Spleen (tissue), 11 donors: ENCODE measurements around the gene FUT4. TPM values are rescaled to one million over a fixed set of nuclear protein-coding genes. Genes with fewer than 3 reads are reported as not detected.
"Not testable (repeated sequence)": the region's sequence is repeated elsewhere in the genome, so short reads cannot be mapped to it uniquely, and the experiment has no call there.

Experiments used
- DNase-seq: peaks from one replicate; pipeline ENCODE4 v3.0.0-alpha.2; 2020
- H3K27ac ChIP-seq, 8 donors: fragments of 200-600 bp; sonication (generic) in 7 of 8; 1 replicate in 4 of 8; 2 replicates in 4 of 8; pipeline versions ENCODE4 v1.5.0 to v1.8.0; 2016 to 2021; ENCODE audit warnings: inconsistent platforms in 4 of 8, mild to moderate bottlenecking in 4 of 8, moderate library complexity in 1 of 8
- H3K27me3 ChIP-seq, 7 donors: fragments of 200-600 bp; sonication (generic) in 6 of 7; replicated peaks in 1 of 7; 1 replicate in 4 of 7; 2 replicates in 3 of 7; pipeline versions ENCODE4 v1.5.0 to v1.8.0; 2016 to 2021; ENCODE audit warnings: inconsistent platforms in 3 of 7, mild to moderate bottlenecking in 1 of 7
- H3K36me3 ChIP-seq, 6 donors: fragments of 200-600 bp; sonication (generic) in 5 of 6; 1 replicate in 4 of 6; 2 replicates in 2 of 6; pipeline versions ENCODE4 v1.5.0 to v1.8.0; 2016 to 2021; ENCODE audit warnings: inconsistent platforms in 2 of 6
- H3K4me1 ChIP-seq, 6 donors: fragments of 200-600 bp; sonication (generic) in 5 of 6; 1 replicate in 3 of 6; 2 replicates in 3 of 6; pipeline versions ENCODE4 v1.5.0 to v1.8.0; 2016 to 2021; ENCODE audit warnings: inconsistent platforms in 3 of 6
- H3K4me3 ChIP-seq, 8 donors: fragments of 200-600 bp; sonication (generic) in 7 of 8; 1 replicate in 4 of 8; 2 replicates in 4 of 8; pipeline versions ENCODE4 v1.5.0 to v1.8.0; 2016 to 2021; ENCODE audit warnings: inconsistent platforms in 4 of 8, mild to moderate bottlenecking in 4 of 8, moderate library complexity in 2 of 8
- H3K9me3 ChIP-seq, 8 donors: fragments of 200-600 bp; sonication (generic) in 7 of 8; 1 replicate in 4 of 8; 2 replicates in 4 of 8; pipeline versions ENCODE4 v1.5.0 to v1.8.0; 2016 to 2021; ENCODE audit warnings: inconsistent platforms in 4 of 8
- POLR2A ChIP-seq, 3 donors: fragments of 450-650 bp; IDR thresholded peaks; one replicate each; pipeline ENCODE4 v1.5.1; 2017; ENCODE audit warnings: antibody characterized with exemption in 3 of 3, mild to moderate bottlenecking in 1 of 3
- POLR2AphosphoS5 ChIP-seq, 3 donors: sonication (generic); formaldehyde crosslinking; IDR thresholded peaks; one replicate each; pipeline ENCODE4 v1.5.1; 2017; ENCODE audit warnings: antibody characterized with exemption in 3 of 3
- WGBS, 5 donors: extraction: QIAGEN DNeasy Blood & Tissue Kit in 3 of 5; methylation state at CpG; one replicate each; pipeline versions ENCODE4 v1.1.5 to v1.1.7; 2013 to 2018; 5-methylcytosine and 5-hydroxymethylcytosine counted together
- intact Hi-C: fragments of 100-400 bp; cut with DNase I; formaldehyde crosslinking; loops from one replicate; pipeline ENCODE4 v1.15.0; 2023; ENCODE audit warnings: low total_unique reads
- polyA plus RNA-seq, 3 donors: library from polyadenylated mRNA; stranded (reverse); fragments of 200-250 nt; gene quantifications; one replicate each; pipeline ENCODE4 v1.2.1, GENCODE V29; 2013
- total RNA-seq, 7 donors: library from RNA; depleted of rRNA in 3 of 7; stranded (reverse); fragments of >200 nt in 3 of 7; fragmentation: NEBNext Ultra II Directional in 4 of 7; extraction: Animal tissue kit (Norgen Biotek cat#: 25700) in 4 of 7; gene quantifications; one replicate each; pipeline versions ENCODE4 v1.1.0 to v1.2.1, GENCODE V29; 2016 to 2021
- TF ChIP-seq, protein P1 (sequence below), 11 experiments: fragments of 200-600 bp in 7 of 11; fragments of 450-650 bp in 4 of 11; sonication (generic) in 4 of 11; IDR thresholded peaks in 8 of 11; conservative IDR thresholded peaks in 3 of 11; 1 replicate in 7 of 11; 2 replicates in 4 of 11; pipeline versions ENCODE4 v1.4.0 to v1.8.0; 2016 to 2021; ENCODE audit warnings: antibody characterized with exemption in 11 of 11, inconsistent platforms in 4 of 11, mild to moderate bottlenecking in 1 of 11
- donor health status: healthy with polysubstance abuse.
- donor health status: DM: no; HTN: no; CAD: no; lungs with moderate emphysema.
- donor health status: DM: no; HTN: no; CAD: no.
- donor health status: Bipolar disorder and iron deficiency.
- donor health status: healthy.
- donor health status: DM: no; HTN: no; CAD: no.
- donor health status: DM: yes; HTN: yes; CAD: no.

Gene FUT4
- total and polyA plus RNA-seq, 10 donors, result 1.6 to 12.8 (median 9.8) TPM

DNA sequence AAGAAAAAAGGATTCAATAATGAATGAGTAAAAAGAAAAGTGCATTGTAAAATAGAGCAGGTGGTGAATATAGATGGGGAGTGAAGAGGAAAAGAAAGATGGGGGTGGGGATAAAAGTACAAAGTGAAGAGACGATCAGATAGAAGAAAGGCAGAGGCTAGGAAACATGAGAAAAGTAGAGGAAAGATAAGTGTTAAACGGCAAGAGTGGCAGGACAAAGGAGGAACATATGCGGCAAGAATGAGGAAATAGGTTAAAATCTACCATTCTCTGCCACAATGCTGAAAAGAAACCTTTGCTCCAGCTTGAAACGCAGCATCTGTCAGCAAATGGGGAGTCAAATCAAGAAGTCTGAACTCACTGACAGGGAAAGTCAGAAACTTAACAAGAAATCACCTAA is 6.8 kb downstream of the FUT4 start:
- no peaks in the 10 kb centered on the region for H3K27me3 ChIP-seq
- intact Hi-C loops, result no loop called here
- no peak overlapping the region for H3K4me3 ChIP-seq
- H3K36me3 ChIP-seq, result no peaks in the 10 kb centered on the region
- peak overlapping the region in 3 of 8 donors; percentile 8 to 47 (median 39) for H3K27ac ChIP-seq
- 29 to 48% (median 42%) methylated on average over 4 of the region's 4 CpGs for WGBS, 5 donors
- no peaks in the 10 kb centered on the region for H3K9me3 ChIP-seq
- TF ChIP-seq POLR2A (IDR thresholded peaks at IDR 0.05) (no peak), POLR2AphosphoS5 (IDR thresholded peaks at IDR 0.05) (no peak)
- TF ChIP-seq, protein P1, sequence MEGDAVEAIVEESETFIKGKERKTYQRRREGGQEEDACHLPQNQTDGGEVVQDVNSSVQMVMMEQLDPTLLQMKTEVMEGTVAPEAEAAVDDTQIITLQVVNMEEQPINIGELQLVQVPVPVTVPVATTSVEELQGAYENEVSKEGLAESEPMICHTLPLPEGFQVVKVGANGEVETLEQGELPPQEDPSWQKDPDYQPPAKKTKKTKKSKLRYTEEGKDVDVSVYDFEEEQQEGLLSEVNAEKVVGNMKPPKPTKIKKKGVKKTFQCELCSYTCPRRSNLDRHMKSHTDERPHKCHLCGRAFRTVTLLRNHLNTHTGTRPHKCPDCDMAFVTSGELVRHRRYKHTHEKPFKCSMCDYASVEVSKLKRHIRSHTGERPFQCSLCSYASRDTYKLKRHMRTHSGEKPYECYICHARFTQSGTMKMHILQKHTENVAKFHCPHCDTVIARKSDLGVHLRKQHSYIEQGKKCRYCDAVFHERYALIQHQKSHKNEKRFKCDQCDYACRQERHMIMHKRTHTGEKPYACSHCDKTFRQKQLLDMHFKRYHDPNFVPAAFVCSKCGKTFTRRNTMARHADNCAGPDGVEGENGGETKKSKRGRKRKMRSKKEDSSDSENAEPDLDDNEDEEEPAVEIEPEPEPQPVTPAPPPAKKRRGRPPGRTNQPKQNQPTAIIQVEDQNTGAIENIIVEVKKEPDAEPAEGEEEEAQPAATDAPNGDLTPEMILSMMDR (IDR thresholded peaks at IDR 0.05 in 8 of 11, conservative IDR thresholded peaks at IDR 0.05 in 3 of 11), result no peak
- peaks cover 14 to 76% (median 45%) of the 10 kb centered on the region in 6 donors for H3K4me1 ChIP-seq
- no peak for DNase-seq

DNA sequence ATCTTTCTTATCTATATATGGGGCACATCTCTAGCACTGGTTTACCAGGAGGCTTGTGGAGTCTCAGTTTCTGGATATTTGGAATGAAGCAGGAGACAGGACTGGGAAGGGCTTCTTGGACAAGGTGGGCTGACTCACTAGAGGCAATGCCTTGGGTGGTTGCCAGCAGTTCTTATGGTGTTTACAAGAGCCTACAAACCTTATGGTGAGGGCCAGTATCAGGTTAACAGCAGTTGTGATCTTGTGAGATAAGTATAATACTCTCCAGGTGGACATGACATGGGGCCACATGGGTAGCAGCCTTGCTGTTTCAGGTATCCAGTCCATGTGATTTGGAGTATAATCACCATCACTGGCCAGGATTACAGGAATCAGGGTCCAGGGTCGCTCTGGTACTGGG is 10.2 kb downstream of the FUT4 start:
- Histone ChIP-seq H3K9me3 (no peaks in the 10 kb centered on the region), H3K27me3 (no peaks in the 10 kb centered on the region), H3K4me1 (peaks cover under 1 to 64% (median 17%) of the 10 kb centered on the region in 6 donors), H3K36me3 (no peaks in the 10 kb centered on the region), H3K27ac (no peak overlapping the region), H3K4me3 (no peak overlapping the region)
- no peak for DNase-seq
- TF ChIP-seq POLR2A (IDR thresholded peaks at IDR 0.05) (no peak), POLR2AphosphoS5 (IDR thresholded peaks at IDR 0.05) (no peak)
- TF ChIP-seq, protein P1 (IDR thresholded peaks at IDR 0.05 in 8 of 11, conservative IDR thresholded peaks at IDR 0.05 in 3 of 11), result no peak
- 31 to 92% (median 88%) methylated on average over 1 of the region's 1 CpG for WGBS, 5 donors
- intact Hi-C loops, result no loop called here

DNA sequence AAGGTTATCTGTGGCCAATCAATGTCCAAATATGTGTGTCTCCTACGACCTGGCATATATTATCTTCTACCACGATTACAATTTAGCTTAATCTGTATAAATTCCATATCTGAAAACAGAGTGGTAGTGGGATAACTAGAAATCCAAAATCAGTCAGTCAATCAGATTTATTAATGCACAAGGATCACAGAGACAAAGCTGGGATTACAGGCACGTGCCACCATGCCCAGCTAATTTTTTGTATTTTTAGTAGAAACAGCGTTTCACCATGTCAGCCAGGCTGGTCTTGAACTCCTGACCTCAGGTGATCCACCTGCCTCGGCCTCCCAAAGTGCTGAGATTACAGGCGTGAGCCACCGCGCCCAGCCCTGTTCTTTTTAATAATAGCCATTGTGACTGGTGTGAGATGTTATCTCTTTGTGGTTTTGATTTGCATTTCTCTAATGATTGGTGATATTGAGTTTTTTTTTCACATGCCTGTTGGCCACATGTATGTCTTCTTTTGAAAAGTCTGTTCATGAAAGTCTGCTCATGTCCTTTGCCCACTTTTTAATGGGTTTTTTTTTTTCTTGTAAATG is 12.1 kb downstream of the FUT4 start:
- DNase-seq, H3K36me3 ChIP-seq, H3K4me3 ChIP-seq, H3K27ac ChIP-seq, intact Hi-C loops, H3K9me3 ChIP-seq, H3K27me3 ChIP-seq: not testable (repeated sequence)
- 85 to 94% (median 87%) methylated on average over 8 of the region's 8 CpGs for WGBS, 5 donors
- H3K4me1 ChIP-seq, result peaks cover 0 to 59% (median 5%) of the 10 kb centered on the region in 6 donors

DNA sequence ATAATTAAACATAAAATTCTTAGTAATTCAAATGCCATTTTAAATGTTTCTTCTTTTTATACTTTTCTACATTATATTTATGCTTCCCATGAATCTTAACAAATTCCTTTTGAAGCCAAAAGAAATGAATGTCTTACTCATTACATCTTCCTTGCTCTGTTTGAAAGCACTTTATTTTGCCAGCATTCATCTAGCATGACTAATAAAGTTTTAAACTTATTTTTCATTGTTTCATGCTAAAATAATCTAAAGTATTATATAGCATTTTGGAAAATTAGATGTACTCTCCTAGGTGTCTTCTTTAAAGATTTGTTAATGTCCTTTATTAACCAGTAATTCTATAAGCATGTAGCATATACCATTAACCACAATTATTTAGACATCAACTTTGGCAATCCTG is 13.7 kb downstream of the FUT4 start:
- peak overlapping the region in 5 of 8 donors; percentile 45 to 77 (median 66) for H3K27ac ChIP-seq
- no peak for DNase-seq
- H3K27me3 ChIP-seq, result no peaks in the 10 kb centered on the region
- intact Hi-C loops, result no loop called here
- peaks cover 0 to 48% (median 4%) of the 10 kb centered on the region in 6 donors for H3K4me1 ChIP-seq
- H3K4me3 ChIP-seq, result no peak overlapping the region
- H3K36me3 ChIP-seq, result no peaks in the 10 kb centered on the region
- H3K9me3 ChIP-seq, result no peaks in the 10 kb centered on the region
- TF ChIP-seq, protein P1 (IDR thresholded peaks at IDR 0.05 in 8 of 11, conservative IDR thresholded peaks at IDR 0.05 in 3 of 11), result no peak
- TF ChIP-seq POLR2AphosphoS5 (IDR thresholded peaks at IDR 0.05) (no peak), POLR2A (IDR thresholded peaks at IDR 0.05) (no peak)
